ENCODE measurements around the gene ARHGAP26. TPM values are rescaled to one million over a fixed set of nuclear protein-coding genes. Genes with fewer than 3 reads are reported as not detected.
A peak's percentile ranks its signal among the peaks of the same experiment; 100 is the strongest.

The ARHGAP26 gene
- total and polyA plus RNA-seq, 2 donors (not counting 3 experiments of a cell fraction or from before 2014, with no cell fraction given) = 3.1 to 16.2 TPM

GRCh38 chr5:142748568-142749249 lies 21.5 kb upstream of the ARHGAP26 start:
- Histone ChIP-seq H3K4me3 (replicated peaks in 1 of 3; ENCODE audit: insufficient read depth in 1 of 3, low read depth in 1 of 3, low read length in 3 of 3) (no peak overlapping the region), H3K9ac (replicated peaks; ENCODE audit: extremely low read depth, insufficient read depth, low read length) (no peak overlapping the region), H3K79me2 (ENCODE audit: control insufficient read depth, insufficient read depth, low read length) (no peaks in the 10 kb centered on the region), H3K9me3 (replicated peaks; ENCODE audit: control insufficient read depth, insufficient read depth, low read length) (no peaks in the 10 kb centered on the region), H3K27ac (ENCODE audit: insufficient read depth, low read depth, low read length) (peak overlapping the region; percentile 57), H3K36me3 (ENCODE audit: control insufficient read depth in 2 of 2, extremely low read depth in 1 of 2, insufficient read depth in 2 of 2, low read length in 2 of 2) (no peaks in the 10 kb centered on the region), H4K20me1 (replicated peaks; ENCODE audit: control insufficient read depth, extremely low read depth, insufficient read depth, low read length) (no peaks in the 10 kb centered on the region), H2AFZ (ENCODE audit: low read depth, low read length) (no peak overlapping the region), H3K4me1 (ENCODE audit: control insufficient read depth, extremely low read depth, insufficient read depth, low read length) (peaks cover 35% of the 10 kb centered on the region), H3K4me2 (ENCODE audit: insufficient read depth, low read length) (peak overlapping the region; percentile 28), H3K27me3 (ENCODE audit: control insufficient read depth in 2 of 2, insufficient read depth in 2 of 2, low read length in 2 of 2) (no peaks in the 10 kb centered on the region), H3K9me1 (replicated peaks; ENCODE audit: control insufficient read depth, extremely low read depth, insufficient read depth, low read length) (no peaks in the 10 kb centered on the region)
- TF ChIP-seq CTCF (IDR thresholded peaks at IDR 0.05; ENCODE audit: extremely low read depth in 1 of 2, insufficient read depth in 1 of 2, low read depth in 1 of 2, low read length in 2 of 2) (peak; percentile 18 to 19), EZH2 (IDR thresholded peaks at IDR 0.05; ENCODE audit: borderline replicate concordance, low read depth, low read length, severe bottlenecking) (no peak), POLR2AphosphoS5 (IDR thresholded peaks at IDR 0.05; ENCODE audit: insufficient read depth, low read depth, low read length) (no peak)
- BruUV-seq (replicated peaks) = no TSS peak
- FAIRE-seq (no peak), DNase-seq (ENCODE audit: low read depth, low spot score) (peak; percentile 13)
- dilution Hi-C loops (cut with MboI; ENCODE audit: extremely low pct_ligation_motif_present, low sequenced_read_pairs) = no loop called here
- ChIA-PET CTCF (interaction anchor here (0.7 to 5.1 kb wide), 26 partner anchors 8 to 140 kb away, joined by 3 to 41 read pairs (median 4); partner anchors contain the start of gene ARHGAP26), POLR2A (no interaction called here)
- intact Hi-C loops (cut with micrococcal nuclease) = loop anchor here (1.0 to 2.0 kb wide), 5 partner anchors 14 to 132 kb away; no protein-coding TSS in a partner anchor

- H3K79me2 ChIP-seq (ENCODE audit: control insufficient read depth, insufficient read depth, low read length) = no peaks in the 10 kb centered on the region
- FAIRE-seq (peak; percentile 94), DNase-seq (ENCODE audit: low read depth, low spot score) (peak; percentile 88)
- H2AFZ ChIP-seq (ENCODE audit: low read depth, low read length) = peak overlapping the region; percentile 48
- POLR2A ChIA-PET = no interaction called here
- dilution Hi-C loops (cut with MboI; ENCODE audit: extremely low pct_ligation_motif_present, low sequenced_read_pairs) (no loop called here), intact Hi-C loops (cut with micrococcal nuclease) (loop anchor here (2.0 kb wide), 4 partner anchors 15 to 125 kb away; no protein-coding TSS in a partner anchor)
- no peaks in the 10 kb centered on the region for H3K27me3 ChIP-seq (ENCODE audit: control insufficient read depth in 2 of 2, insufficient read depth in 2 of 2, low read length in 2 of 2)
- CTCF ChIA-PET = interaction anchor here (0.9 to 5.1 kb wide), 20 partner anchors 8 to 139 kb away, joined by 3 to 41 read pairs (median 5); partner anchors contain the start of gene ARHGAP26
- H3K9me3 ChIP-seq (replicated peaks; ENCODE audit: control insufficient read depth, insufficient read depth, low read length) = no peaks in the 10 kb centered on the region
- no peaks in the 10 kb centered on the region for H4K20me1 ChIP-seq (replicated peaks; ENCODE audit: control insufficient read depth, extremely low read depth, insufficient read depth, low read length)
- no peak overlapping the region for H3K9ac ChIP-seq (replicated peaks; ENCODE audit: extremely low read depth, insufficient read depth, low read length)
- no TSS peak for BruUV-seq (replicated peaks)
- peak overlapping the region; percentile 57 for H3K27ac ChIP-seq (ENCODE audit: insufficient read depth, low read depth, low read length)
- no peaks in the 10 kb centered on the region for H3K9me1 ChIP-seq (replicated peaks; ENCODE audit: control insufficient read depth, extremely low read depth, insufficient read depth, low read length)
- peak; percentile 87 for TF ChIP-seq JUN (IDR thresholded peaks at IDR 0.05; ENCODE audit: borderline replicate concordance, insufficient read depth, insufficient read length, low read depth)
- TF ChIP-seq POLR2AphosphoS5 (IDR thresholded peaks at IDR 0.05; ENCODE audit: insufficient read depth, low read depth, low read length) = no peak
- TF ChIP-seq EZH2 (IDR thresholded peaks at IDR 0.05; ENCODE audit: borderline replicate concordance, low read depth, low read length, severe bottlenecking) = no peak
- TF ChIP-seq MAX (IDR thresholded peaks at IDR 0.05; ENCODE audit: insufficient read depth, insufficient read length) = no peak
- no peak for TF ChIP-seq GATA2 (IDR thresholded peaks at IDR 0.05; ENCODE audit: insufficient read depth, insufficient read length, low read depth, low read length)
- no peak for TF ChIP-seq CTCF (IDR thresholded peaks at IDR 0.05; ENCODE audit: extremely low read depth in 1 of 2, insufficient read depth in 1 of 2, low read depth in 1 of 2, low read length in 2 of 2)
- no peak for TF ChIP-seq MYC (IDR thresholded peaks at IDR 0.05; ENCODE audit: low read depth, low read length)
- peak; percentile 94 for TF ChIP-seq FOS (IDR thresholded peaks at IDR 0.05; ENCODE audit: borderline replicate concordance, insufficient read depth, low read length)
- TF ChIP-seq POLR2A (IDR thresholded peaks at IDR 0.05; ENCODE audit: low read depth, low read length) = no peak
- H3K4me2 ChIP-seq (ENCODE audit: insufficient read depth, low read length) = peak overlapping the region; percentile 28
- no peak overlapping the region for H3K4me3 ChIP-seq (replicated peaks in 1 of 3; ENCODE audit: insufficient read depth in 1 of 3, low read depth in 1 of 3, low read length in 3 of 3)
- H3K36me3 ChIP-seq (ENCODE audit: control insufficient read depth in 2 of 2, extremely low read depth in 1 of 2, insufficient read depth in 2 of 2, low read length in 2 of 2) = no peaks in the 10 kb centered on the region
- H3K4me1 ChIP-seq (ENCODE audit: control insufficient read depth, extremely low read depth, insufficient read depth, low read length) = peaks cover 28% of the 10 kb centered on the region
These were observed 20.9 kb upstream of the ARHGAP26 start for GRCh38 chr5:142749321-142749720.
